Vagina (tissue), 2 donors: ENCODE data around the gene GBF1.

Experiments used
- CTCF ChIP-seq, 3 experiments: fragments of 450-650 bp in 2 of 3; fragments of 200-600 bp in 1 of 3; sonication (generic) in 1 of 3; IDR thresholded peaks; one replicate each; pipeline ENCODE4 v1.5.1; 2017 to 2019; ENCODE audit warnings: antibody characterized with exemption in 3 of 3, mild to moderate bottlenecking in 2 of 3, moderate library complexity in 2 of 3
- POLR2AphosphoS5 ChIP-seq, 2 donors: sonication (generic); formaldehyde crosslinking; IDR thresholded peaks; one replicate each; pipeline ENCODE4 v1.9.0; 2017; ENCODE audit warnings: antibody characterized with exemption in 2 of 2, mild to moderate bottlenecking in 2 of 2, low read depth in 1 of 2; ENCODE audit not compliant: insufficient read depth in 1 of 2

GRCh38 chr10:102407425-102408130 is 162.2 kb downstream of the GBF1 start:
- TF ChIP-seq CTCF (IDR thresholded peaks at IDR 0.05) (no peak), POLR2AphosphoS5 (IDR thresholded peaks at IDR 0.05; ENCODE audit: insufficient read depth in 1 of 2, low read depth in 1 of 2) (no peak)
